SK-N-SH treated with all-trans-retinoic acid at 6 μM for 48 hours (cell line): ENCODE results near the gene MARCHF6.

Experiments
- ATAC-seq: fragments of 200-7000 bp; cut with Tn5 transposase; 3 replicates; pipeline ENCODE4 v1.9.1; 2020; ENCODE audit warnings: mild to moderate bottlenecking, moderate library complexity
- ARNTL ChIP-seq: fragments of 450-650 bp; formaldehyde crosslinking; IDR thresholded peaks from 2 replicates; pipeline ENCODE4 v1.5.0; 2020; ENCODE audit warnings: low read depth, mild to moderate bottlenecking, moderate library complexity, borderline replicate concordance
- BACH2 ChIP-seq: fragments of 250-450 bp; sonication (Bioruptor Pico); IDR thresholded peaks from 2 replicates; pipeline ENCODE4 v1.9.0; 2021; ENCODE audit warnings: mild to moderate bottlenecking, borderline replicate concordance
- CREB5 ChIP-seq: fragments of 250-450 bp; sonication (Bioruptor Pico); IDR thresholded peaks from 2 replicates; pipeline ENCODE4 v1.5.1; 2020; ENCODE audit warnings: low read depth, mild to moderate bottlenecking, moderate library complexity
- CSDC2 ChIP-seq: fragments of 250-450 bp; sonication (Bioruptor Pico); IDR thresholded peaks from 2 replicates; pipeline ENCODE4 v1.5.0; 2020; ENCODE audit warnings: mild to moderate bottlenecking, moderate library complexity
- CSRNP3 ChIP-seq: fragments of 250-450 bp; sonication (Bioruptor Pico); IDR thresholded peaks from 2 replicates; pipeline ENCODE4 v1.5.1; 2021; ENCODE audit warnings: mild to moderate bottlenecking, moderate library complexity
- ESRRG ChIP-seq: fragments of 250-450 bp; sonication (Bioruptor Pico); IDR thresholded peaks from 2 replicates; pipeline ENCODE4 v1.6.1; 2021; ENCODE audit warnings: mild to moderate bottlenecking
- GLIS3 ChIP-seq: fragments of 250-450 bp; sonication (Bioruptor Pico); IDR thresholded peaks from 2 replicates; pipeline ENCODE4 v1.5.0; 2020; ENCODE audit warnings: mild to moderate bottlenecking, moderate library complexity
- ISL1 ChIP-seq: fragments of 250-450 bp; sonication (Bioruptor Pico); IDR thresholded peaks from 2 replicates; pipeline ENCODE4 v2.1.2; 2022; ENCODE audit warnings: mild to moderate bottlenecking, moderate library complexity
- OSR1 ChIP-seq: fragments of 250-450 bp; sonication (Bioruptor Pico); IDR thresholded peaks from 2 replicates; pipeline ENCODE4 v1.8.0; 2022; ENCODE audit warnings: moderate library complexity, mild to moderate bottlenecking, inconsistent platforms
- PATZ1 ChIP-seq: fragments of 250-450 bp; sonication (Bioruptor Pico); IDR thresholded peaks from 2 replicates; pipeline ENCODE4 v1.8.0; 2020; ENCODE audit warnings: mild to moderate bottlenecking, moderate library complexity, borderline replicate concordance
- POU6F1 ChIP-seq: fragments of 250-450 bp; sonication (Bioruptor Pico); IDR thresholded peaks from 2 replicates; pipeline ENCODE4 v1.8.0; 2021; ENCODE audit warnings: low read depth, mild to moderate bottlenecking, moderate library complexity, borderline replicate concordance
- PPARA ChIP-seq: fragments of 250-450 bp; sonication (Bioruptor Pico); IDR thresholded peaks from 2 replicates; pipeline ENCODE4 v1.5.0; 2020; ENCODE audit warnings: mild to moderate bottlenecking, borderline replicate concordance
- SNAI2 ChIP-seq: fragments of 250-450 bp; sonication (Bioruptor Pico); IDR thresholded peaks from 2 replicates; pipeline ENCODE4 v1.5.0; 2020; ENCODE audit warnings: mild to moderate bottlenecking, moderate library complexity
- TOX ChIP-seq: fragments of 250-450 bp; sonication (Bioruptor Pico); IDR thresholded peaks from 2 replicates; pipeline ENCODE4 v1.8.0; 2021; ENCODE audit warnings: mild to moderate bottlenecking, moderate library complexity, borderline replicate concordance
- ZC3H10 ChIP-seq: fragments of 250-450 bp; sonication (Bioruptor Pico); IDR thresholded peaks from 2 replicates; pipeline ENCODE4 v1.5.1; 2021; ENCODE audit warnings: mild to moderate bottlenecking, moderate library complexity
- ZFP30 ChIP-seq: fragments of 450-650 bp; formaldehyde crosslinking; IDR thresholded peaks from 2 replicates; pipeline ENCODE4 v1.5.0; 2022; ENCODE audit warnings: mild to moderate bottlenecking, moderate library complexity
- ZNF565 ChIP-seq: fragments of 450-650 bp; formaldehyde crosslinking; conservative IDR thresholded peaks from 2 replicates; pipeline ENCODE4 v1.5.0; 2020; ENCODE audit warnings: low read depth, mild to moderate bottlenecking, moderate library complexity
- ZNF70 ChIP-seq: fragments of 450-650 bp; formaldehyde crosslinking; IDR thresholded peaks from 2 replicates; pipeline ENCODE4 v1.5.0; 2020; ENCODE audit warnings: mild to moderate bottlenecking, moderate library complexity
- ZNF8 ChIP-seq: fragments of 450-650 bp; formaldehyde crosslinking; IDR thresholded peaks from 2 replicates; pipeline ENCODE4 v1.5.0; 2020; ENCODE audit warnings: mild to moderate bottlenecking, moderate library complexity

MARCHF6 gene

GRCh38 chr5:10393491-10393890 is 40.0 kb downstream of the MARCHF6 start:
- ATAC-seq, result peak; percentile 93

GRCh38 chr5:10396552-10396951 is 43.1 kb downstream of the MARCHF6 start:
- no peak for ATAC-seq
- TF ChIP-seq ZNF8 (CRISPR knock-in tag) (no peak), ZNF565 (no peak), PATZ1 (CRISPR knock-in tag) (no peak), ZFP30 (no peak), CSDC2 (no peak), POU6F1 (CRISPR knock-in tag) (no peak), ZC3H10 (CRISPR knock-in tag) (no peak), TOX (CRISPR knock-in tag) (no peak), CREB5 (CRISPR knock-in tag) (no peak), GLIS3 (no peak), ZNF70 (CRISPR knock-in tag) (no peak), OSR1 (CRISPR knock-in tag) (no peak), ARNTL (CRISPR knock-in tag) (no peak), SNAI2 (CRISPR knock-in tag) (no peak), BACH2 (CRISPR knock-in tag) (no peak), ISL1 (CRISPR knock-in tag) (no peak)

More at GRCh38 chr5:10393491-10393890, 40.0 kb downstream of the MARCHF6 start:
- TF ChIP-seq ZNF70 (CRISPR knock-in tag), result no peak
- TF ChIP-seq ISL1 (CRISPR knock-in tag), result peak; percentile 20; the same call in 1 of the 2 replicates
- no peak for TF ChIP-seq CSDC2
- no peak for TF ChIP-seq PPARA (CRISPR knock-in tag)

- TF ChIP-seq ZNF8 (CRISPR knock-in tag), result no peak
- no peak for TF ChIP-seq GLIS3
- TF ChIP-seq ZC3H10 (CRISPR knock-in tag), result no peak
- no peak for TF ChIP-seq ARNTL (CRISPR knock-in tag)
- TF ChIP-seq POU6F1 (CRISPR knock-in tag), result no peak
- no peak for TF ChIP-seq CSRNP3 (CRISPR knock-in tag)
- TF ChIP-seq ISL1 (CRISPR knock-in tag), result no peak
- TF ChIP-seq PATZ1 (CRISPR knock-in tag), result no peak
- TF ChIP-seq CREB5 (CRISPR knock-in tag), result no peak
- TF ChIP-seq SNAI2 (CRISPR knock-in tag), result no peak
- TF ChIP-seq ESRRG, result no peak
- TF ChIP-seq CSDC2, result no peak
- no peak for TF ChIP-seq ZFP30
- TF ChIP-seq BACH2 (CRISPR knock-in tag), result no peak
- no peak for ATAC-seq
Measured at GRCh38 chr5:10399839-10400238, 46.3 kb downstream of the MARCHF6 start.
